ENCODE measurements around the gene CLIC4. TPM values are rescaled to one million over a fixed set of nuclear protein-coding genes. Genes with fewer than 3 reads are reported as not detected.

The CLIC4 gene
- total and polyA plus RNA-seq, 10 of the 15 experiments (the other 5 are each of a cell fraction or from before 2014, with no cell fraction given): 20.4 to 107 (median 69.6) TPM

DNA sequence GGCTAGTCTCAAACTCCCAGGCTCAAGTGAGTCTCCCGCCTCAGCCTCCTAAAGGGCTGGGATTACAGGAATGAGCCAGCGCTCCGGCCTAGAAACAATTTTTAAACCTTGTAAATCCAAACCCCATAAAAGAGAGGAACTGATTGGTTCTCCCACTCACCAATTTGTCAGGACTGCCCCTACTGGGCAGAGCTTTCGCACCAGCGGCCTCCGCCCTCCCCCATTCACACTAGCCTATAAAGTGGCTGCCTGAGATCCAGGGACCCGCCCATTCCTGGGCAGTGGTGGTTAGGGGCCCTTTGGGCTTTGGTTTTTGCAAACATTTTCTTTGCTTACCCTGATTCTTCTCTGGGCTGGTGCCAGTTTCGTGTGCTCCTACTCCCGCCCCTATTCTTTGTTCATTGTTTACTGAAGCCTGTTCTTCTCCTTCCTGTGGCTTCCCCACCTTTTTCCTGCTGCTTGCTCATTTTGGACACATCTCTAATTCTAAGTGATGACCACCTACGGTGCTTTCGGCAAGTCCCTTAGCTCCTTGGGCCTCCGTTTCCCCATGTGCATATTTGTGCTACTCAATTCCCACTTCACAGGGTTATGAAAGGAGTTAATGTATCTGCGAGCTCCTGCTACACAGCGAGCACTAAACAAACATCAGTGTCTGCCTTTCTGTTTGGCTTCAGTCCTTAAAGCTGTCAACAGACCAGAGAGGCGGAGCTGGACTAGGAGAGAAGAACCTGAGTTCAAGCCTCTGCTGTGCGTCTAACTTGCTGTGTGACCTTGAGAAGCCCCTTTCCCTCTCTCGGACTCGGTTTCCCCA, 39.8 kb upstream of the CLIC4 start (continued):
- TF ChIP-seq ESRRA (IDR thresholded peaks at IDR 0.05; ENCODE audit: low read length) (no peak), MEF2A (IDR thresholded peaks at IDR 0.05; ENCODE audit: insufficient read depth, low read depth, low read length) (no peak), MTA2 (IDR thresholded peaks at IDR 0.05; ENCODE audit: low read depth) (0 out of 2 replicates have a peak, but pooled peaks have one; percentile 23), SMAD1 (IDR thresholded peaks at IDR 0.05; ENCODE audit: low read depth, partially characterized antibody) (peak; percentile 34), SP1 (IDR thresholded peaks at IDR 0.05; ENCODE audit: low read depth, low read length) (peak; percentile 79), BACH1 (IDR thresholded peaks at IDR 0.05; ENCODE audit: borderline replicate concordance) (no peak), YY1 (IDR thresholded peaks at IDR 0.05; ENCODE audit: low read depth, low read length) (no peak), SREBF1 (IDR thresholded peaks at IDR 0.05; ENCODE audit: low read length) (no peak), HDGF (IDR thresholded peaks at IDR 0.05) (no peak), CBX5 (IDR thresholded peaks at IDR 0.05; ENCODE audit: low read depth) (no peak), STAT3 (IDR thresholded peaks at IDR 0.05; ENCODE audit: low read depth, low read length) (no peak), NFYB (IDR thresholded peaks at IDR 0.05; ENCODE audit: insufficient read depth, low read depth, low read length) (peak; percentile 78), IKZF2 (IDR thresholded peaks at IDR 0.05) (peak; percentile 62 to 74), TCF7 (IDR thresholded peaks at IDR 0.05; ENCODE audit: borderline replicate concordance) (no peak), KAT2A (conservative IDR thresholded peaks at IDR 0.05; ENCODE audit: control insufficient read depth, low read depth, low read length) (no peak), POLR2AphosphoS5 (IDR thresholded peaks at IDR 0.05; ENCODE audit: low read length) (no peak), HDAC6 (IDR thresholded peaks at IDR 0.05; ENCODE audit: unreplicated experiment) (no peak), PML (IDR thresholded peaks at IDR 0.05; ENCODE audit: low read length) (no peak), MEF2B (IDR thresholded peaks at IDR 0.05; ENCODE audit: partially characterized antibody, poor library complexity, severe bottlenecking) (no peak), FOXM1 (IDR thresholded peaks at IDR 0.05; ENCODE audit: low read depth, low read length) (no peak), CREB1 (IDR thresholded peaks at IDR 0.05; ENCODE audit: low read depth) (no peak), NFIC (IDR thresholded peaks at IDR 0.05; ENCODE audit: low read depth, low read length) (no peak), RFX5 (IDR thresholded peaks at IDR 0.05; ENCODE audit: low read depth, low read length) (no peak), NR2C1 (IDR thresholded peaks at IDR 0.05) (no peak), POLR2A (IDR thresholded peaks at IDR 0.05; ENCODE audit: low read depth, low read length) (no peak), RAD51 (IDR thresholded peaks at IDR 0.05) (no peak)
- TF ChIP-seq, protein P1, sequence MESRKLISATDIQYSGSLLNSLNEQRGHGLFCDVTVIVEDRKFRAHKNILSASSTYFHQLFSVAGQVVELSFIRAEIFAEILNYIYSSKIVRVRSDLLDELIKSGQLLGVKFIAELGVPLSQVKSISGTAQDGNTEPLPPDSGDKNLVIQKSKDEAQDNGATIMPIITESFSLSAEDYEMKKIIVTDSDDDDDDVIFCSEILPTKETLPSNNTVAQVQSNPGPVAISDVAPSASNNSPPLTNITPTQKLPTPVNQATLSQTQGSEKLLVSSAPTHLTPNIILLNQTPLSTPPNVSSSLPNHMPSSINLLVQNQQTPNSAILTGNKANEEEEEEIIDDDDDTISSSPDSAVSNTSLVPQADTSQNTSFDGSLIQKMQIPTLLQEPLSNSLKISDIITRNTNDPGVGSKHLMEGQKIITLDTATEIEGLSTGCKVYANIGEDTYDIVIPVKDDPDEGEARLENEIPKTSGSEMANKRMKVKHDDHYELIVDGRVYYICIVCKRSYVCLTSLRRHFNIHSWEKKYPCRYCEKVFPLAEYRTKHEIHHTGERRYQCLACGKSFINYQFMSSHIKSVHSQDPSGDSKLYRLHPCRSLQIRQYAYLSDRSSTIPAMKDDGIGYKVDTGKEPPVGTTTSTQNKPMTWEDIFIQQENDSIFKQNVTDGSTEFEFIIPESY (IDR thresholded peaks at IDR 0.05): no peak
- TF ChIP-seq, protein P2, sequence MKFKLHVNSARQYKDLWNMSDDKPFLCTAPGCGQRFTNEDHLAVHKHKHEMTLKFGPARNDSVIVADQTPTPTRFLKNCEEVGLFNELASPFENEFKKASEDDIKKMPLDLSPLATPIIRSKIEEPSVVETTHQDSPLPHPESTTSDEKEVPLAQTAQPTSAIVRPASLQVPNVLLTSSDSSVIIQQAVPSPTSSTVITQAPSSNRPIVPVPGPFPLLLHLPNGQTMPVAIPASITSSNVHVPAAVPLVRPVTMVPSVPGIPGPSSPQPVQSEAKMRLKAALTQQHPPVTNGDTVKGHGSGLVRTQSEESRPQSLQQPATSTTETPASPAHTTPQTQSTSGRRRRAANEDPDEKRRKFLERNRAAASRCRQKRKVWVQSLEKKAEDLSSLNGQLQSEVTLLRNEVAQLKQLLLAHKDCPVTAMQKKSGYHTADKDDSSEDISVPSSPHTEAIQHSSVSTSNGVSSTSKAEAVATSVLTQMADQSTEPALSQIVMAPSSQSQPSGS (IDR thresholded peaks at IDR 0.05; ENCODE audit: low read length): no peak
- TF ChIP-seq, protein P3, sequence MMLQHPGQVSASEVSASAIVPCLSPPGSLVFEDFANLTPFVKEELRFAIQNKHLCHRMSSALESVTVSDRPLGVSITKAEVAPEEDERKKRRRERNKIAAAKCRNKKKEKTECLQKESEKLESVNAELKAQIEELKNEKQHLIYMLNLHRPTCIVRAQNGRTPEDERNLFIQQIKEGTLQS (IDR thresholded peaks at IDR 0.05; ENCODE audit: borderline replicate concordance, extremely low read depth, low read depth, low read length): no peak
- TF ChIP-seq, protein P4, sequence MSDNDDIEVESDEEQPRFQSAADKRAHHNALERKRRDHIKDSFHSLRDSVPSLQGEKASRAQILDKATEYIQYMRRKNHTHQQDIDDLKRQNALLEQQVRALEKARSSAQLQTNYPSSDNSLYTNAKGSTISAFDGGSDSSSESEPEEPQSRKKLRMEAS (IDR thresholded peaks at IDR 0.05; ENCODE audit: low read depth, low read length): no peak
